Mononuclear cell (primary cell): ENCODE measurements around the gene HNRNPA1L2. TPM values are rescaled to one million over a fixed set of nuclear protein-coding genes. Genes with fewer than 3 reads are reported as not detected.
"Not testable (repeated sequence)": the region's sequence is repeated elsewhere in the genome, so short reads cannot be mapped to it uniquely, and the experiment has no call there.

Experiments
- H3K27me3 ChIP-seq: 2 replicates; pipeline ENCODE4 v1.6.0; 2011; ENCODE audit warnings: low read length, control low read depth; ENCODE audit not compliant: insufficient read depth
- H3K4me1 ChIP-seq: 2 replicates; pipeline ENCODE4 v1.5.1; 2011; ENCODE audit warnings: mild to moderate bottlenecking, low read length, control low read depth; ENCODE audit not compliant: insufficient read depth
- H3K4me3 ChIP-seq: 2 replicates; pipeline ENCODE4 v1.5.1; 2011; ENCODE audit warnings: mild to moderate bottlenecking, low read length, moderate library complexity
- H3K9me3 ChIP-seq: 2 replicates; pipeline ENCODE4 v1.5.1; 2011; ENCODE audit warnings: low read depth, mild to moderate bottlenecking, control low read depth, low read length
- total RNA-seq: library from RNA; depleted of rRNA; stranded (reverse); fragments of >200 nt; gene quantifications from one replicate; pipeline ENCODE4 v1.2.3, GENCODE V29; 2012

The HNRNPA1L2 gene
- 8.2 TPM for total RNA-seq

DNA sequence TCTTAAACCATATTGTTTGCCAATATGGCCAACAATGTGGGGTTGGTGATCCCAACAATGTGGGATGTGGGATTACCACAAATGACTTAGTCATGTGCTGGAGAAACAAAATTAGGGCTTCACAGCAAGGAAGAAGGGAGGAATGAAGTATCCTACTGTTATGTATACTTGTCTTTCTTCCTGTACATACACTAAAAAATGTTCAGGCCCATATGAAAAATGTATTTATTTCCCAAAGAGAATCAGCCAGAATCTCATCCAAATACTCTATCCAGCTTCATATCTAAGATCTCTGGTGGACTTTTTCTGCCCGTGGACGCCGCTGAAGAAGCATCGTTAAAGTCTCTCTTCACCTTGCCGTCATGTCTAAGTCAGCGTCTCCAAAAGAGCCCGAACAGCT is at the start of gene HNRNPA1L2:
Gene HNRNPA1L2, plus strand, starts transcription at position 301 of the 400 bp plus-strand sequence. Its CDS starts 62 bp downstream, at position 363.
- no peaks in the 10 kb centered on the region for H3K4me1 ChIP-seq
- no peaks in the 10 kb centered on the region for H3K27me3 ChIP-seq
- H3K9me3 ChIP-seq = no peaks in the 10 kb centered on the region
- H3K4me3 ChIP-seq = no peak within 1 kb of the TSS

DNA sequence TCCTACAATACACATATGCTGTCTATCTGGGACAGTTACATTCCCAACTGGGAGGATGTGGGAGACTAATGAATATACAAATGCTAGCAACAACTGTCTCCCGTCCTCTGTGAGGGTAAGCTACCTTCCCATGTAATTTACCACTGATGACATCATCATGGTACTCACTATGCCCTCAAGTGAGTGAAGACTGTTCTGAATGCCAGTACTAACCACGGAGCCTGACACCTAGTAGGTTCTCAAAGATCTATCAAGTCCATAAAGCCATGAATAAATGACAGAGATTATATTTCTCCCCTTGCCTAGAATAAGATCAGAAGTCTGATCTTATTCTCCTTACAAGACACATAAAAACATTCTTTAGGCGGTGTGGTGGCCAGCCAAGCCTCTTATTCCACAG is 49.1 kb upstream of the HNRNPA1L2 start:
- not testable (repeated sequence) for H3K9me3 ChIP-seq, H3K4me3 ChIP-seq, H3K27me3 ChIP-seq, H3K4me1 ChIP-seq

DNA sequence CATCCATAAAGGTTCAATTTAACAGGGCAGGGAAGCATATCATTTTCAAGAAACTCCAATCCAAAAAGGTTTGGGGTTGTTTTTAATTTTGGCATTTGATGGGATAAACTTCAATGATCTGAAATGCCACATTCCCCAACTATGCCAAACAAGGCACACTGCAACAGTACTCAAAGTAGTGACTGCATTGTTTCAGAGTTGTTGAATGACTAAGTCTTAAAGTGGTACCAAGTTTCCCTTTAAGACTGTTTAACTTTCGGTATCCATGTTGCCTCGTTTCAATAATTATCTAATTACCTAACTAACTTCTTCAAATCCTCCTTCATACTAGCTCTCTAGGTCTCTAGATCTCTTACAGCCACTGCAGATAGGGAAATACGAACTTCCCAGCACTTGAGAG is 48.4 kb upstream of the HNRNPA1L2 start:
- not testable (repeated sequence) for H3K27me3 ChIP-seq, H3K9me3 ChIP-seq, H3K4me3 ChIP-seq, H3K4me1 ChIP-seq

DNA sequence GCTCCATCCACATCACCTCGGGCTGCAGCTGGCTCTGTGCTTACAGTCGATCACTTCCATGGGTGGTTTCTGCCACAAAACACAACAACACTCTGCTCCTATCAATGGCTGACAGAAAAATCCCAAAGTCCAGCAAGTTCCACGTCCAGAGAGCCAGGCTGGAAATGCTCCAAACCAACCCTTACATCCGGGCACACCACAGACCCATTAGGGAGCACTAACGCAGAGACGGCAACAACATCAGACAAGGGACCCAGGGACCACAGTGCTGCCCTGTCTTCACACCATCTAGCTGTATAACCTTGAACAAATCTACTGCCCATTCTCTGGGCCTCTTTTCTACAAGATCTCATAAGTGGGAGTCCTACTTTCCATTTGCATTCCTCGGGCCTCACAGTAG is 47.9 kb upstream of the HNRNPA1L2 start:
- not testable (repeated sequence) for H3K4me1 ChIP-seq, H3K27me3 ChIP-seq, H3K9me3 ChIP-seq, H3K4me3 ChIP-seq

DNA sequence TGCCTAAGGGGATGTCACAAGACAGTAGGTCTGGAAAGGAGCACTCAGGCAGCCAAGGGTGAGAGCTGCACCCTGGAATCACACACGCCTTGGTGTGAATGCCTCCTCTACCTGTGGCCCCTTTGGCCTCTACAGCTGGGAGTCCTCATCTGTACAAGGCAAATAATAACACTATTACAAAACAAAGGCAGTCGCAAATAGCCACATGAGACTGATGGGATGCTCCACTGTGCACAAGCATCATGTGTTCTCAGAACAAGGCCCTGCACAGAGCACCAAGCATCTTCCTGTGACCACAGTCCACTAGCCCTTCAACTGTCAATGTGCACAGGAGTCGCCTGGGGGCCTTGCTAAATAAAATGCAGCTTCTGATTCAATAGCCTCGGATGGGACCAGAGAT is 44.6 kb upstream of the HNRNPA1L2 start:
- Histone ChIP-seq H3K4me1 (peaks cover 15% of the 10 kb centered on the region), H3K9me3 (no peaks in the 10 kb centered on the region), H3K27me3 (peaks cover 11% of the 10 kb centered on the region), H3K4me3 (no peak overlapping the region)

DNA sequence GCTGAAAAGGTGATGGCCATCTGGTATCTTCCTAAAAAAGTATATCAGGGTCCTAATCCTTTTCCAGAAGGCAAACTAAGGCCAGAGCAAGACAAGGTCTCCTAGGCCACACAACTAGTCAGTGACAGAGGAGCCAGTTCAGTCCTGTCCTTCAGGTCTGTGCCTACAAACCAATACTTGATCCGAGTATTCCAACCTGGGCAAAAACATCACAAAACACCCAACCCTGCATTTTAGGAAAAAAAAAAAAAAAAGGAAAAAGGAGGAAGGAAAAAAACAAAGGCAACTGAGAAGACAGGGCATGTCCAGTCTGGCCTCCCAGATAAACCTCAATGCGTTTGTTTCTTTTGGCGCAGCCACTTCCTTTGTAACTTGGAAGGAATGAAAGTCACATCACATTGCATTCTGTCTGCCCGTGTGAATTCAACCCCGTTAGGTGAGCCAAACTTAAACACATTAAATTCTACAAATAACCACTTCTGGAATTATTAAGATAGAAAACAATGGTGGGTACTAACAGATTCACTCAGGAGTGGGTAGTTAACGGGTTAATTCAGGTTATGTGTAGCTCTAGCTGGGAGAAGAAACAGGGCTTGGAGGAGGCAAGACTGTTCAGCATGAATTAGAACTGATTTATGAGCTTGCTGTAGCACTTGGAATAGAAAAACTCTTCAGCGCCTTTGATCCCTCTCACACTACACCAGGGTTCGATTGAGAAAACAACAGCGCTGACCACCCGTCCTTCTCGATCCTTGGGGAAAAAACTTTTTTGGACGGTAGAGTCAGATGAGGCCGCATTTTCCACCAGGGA is 43.0 kb upstream of the HNRNPA1L2 start:
- Histone ChIP-seq H3K9me3 (no peaks in the 10 kb centered on the region), H3K4me1 (peaks cover 15% of the 10 kb centered on the region), H3K27me3 (peaks cover 11% of the 10 kb centered on the region), H3K4me3 (peak overlapping the region; percentile 35)

DNA sequence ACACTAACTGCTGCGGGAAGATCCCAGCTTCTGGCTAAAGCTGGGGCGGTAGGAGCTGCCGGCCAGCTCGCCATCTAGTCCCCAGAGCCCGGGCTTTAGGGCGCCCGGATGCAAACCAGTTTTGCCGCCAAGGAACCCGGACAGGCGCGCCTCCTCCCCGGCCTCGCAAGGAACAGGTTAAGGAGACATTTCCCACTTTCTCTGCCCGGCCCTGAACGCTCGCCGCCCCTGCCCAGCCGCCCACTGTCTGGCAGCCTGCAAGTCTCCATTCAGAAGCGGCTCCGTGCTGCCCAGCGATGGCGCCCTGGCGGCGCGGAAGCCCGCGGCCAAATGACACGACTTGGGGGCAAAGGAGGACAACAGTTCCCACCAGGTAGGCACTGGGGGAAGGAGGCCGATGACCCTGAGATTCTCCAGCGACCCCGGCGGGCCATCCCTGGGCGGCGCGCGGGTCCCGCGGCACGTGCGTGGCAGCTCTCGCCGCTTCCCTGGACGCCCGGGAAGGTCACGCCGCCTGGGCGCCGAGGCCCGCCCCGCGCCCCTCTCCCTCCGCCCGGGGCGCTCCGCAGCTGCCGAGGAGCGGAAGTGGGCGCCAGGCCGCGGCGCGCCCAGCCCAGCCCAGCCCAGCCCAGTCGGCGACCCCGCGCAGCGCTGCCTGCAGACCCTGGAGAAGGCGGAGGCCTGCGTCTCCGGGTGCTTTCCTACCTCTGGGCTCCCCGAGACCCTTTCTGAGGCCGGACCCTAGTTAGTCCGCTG is 42.2 kb upstream of the HNRNPA1L2 start:
- H3K4me3 ChIP-seq = peak overlapping the region; percentile 35

DNA sequence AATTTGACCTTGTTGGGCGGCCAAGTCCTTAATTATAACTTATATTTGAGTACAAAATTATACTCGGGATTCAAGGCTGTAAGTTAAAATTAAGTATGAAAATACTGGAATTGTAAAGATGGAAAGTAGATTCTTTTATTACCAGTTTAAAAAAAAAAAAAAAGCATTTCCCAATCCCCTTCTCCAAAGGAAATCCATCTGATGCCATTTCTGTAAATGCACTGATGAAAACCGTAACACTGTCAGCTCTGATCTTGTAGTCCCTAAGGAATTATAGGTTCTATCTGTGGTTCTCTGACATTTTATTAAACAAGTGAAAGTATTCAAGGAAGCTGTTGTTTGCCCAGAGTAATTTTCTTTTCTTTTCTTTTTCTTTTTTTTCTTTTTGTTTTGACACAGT is 41.6 kb upstream of the HNRNPA1L2 start:
- Histone ChIP-seq H3K9me3 (no peaks in the 10 kb centered on the region), H3K27me3 (peaks cover 11% of the 10 kb centered on the region), H3K4me3 (no peak overlapping the region), H3K4me1 (peaks cover 15% of the 10 kb centered on the region)

More for the DNA sequence above, 42.2 kb upstream of the HNRNPA1L2 start:
- Histone ChIP-seq H3K27me3 (peaks cover 11% of the 10 kb centered on the region), H3K9me3 (no peaks in the 10 kb centered on the region), H3K4me1 (peaks cover 15% of the 10 kb centered on the region)

DNA sequence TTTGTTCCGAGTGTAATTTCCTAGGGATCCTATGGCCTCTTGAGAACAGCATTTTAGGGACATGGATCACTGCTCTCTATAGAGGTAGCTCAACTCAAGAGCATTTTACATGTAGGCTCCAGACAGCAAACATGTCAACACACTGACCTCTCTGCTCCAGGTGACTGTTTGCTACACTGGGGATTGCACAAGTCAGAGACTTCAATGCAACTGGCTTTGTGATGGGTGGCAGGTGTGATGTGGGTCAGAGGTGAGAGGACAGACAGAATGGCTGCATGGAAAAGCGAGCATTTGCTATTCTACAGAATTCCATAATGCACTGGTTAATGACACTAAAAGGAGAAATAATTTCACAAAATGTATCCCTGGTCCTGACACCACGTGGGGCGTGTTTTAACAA is 38.9 kb upstream of the HNRNPA1L2 start:
- H3K4me3 ChIP-seq, H3K9me3 ChIP-seq: not testable (repeated sequence)
- H3K4me1 ChIP-seq = peaks cover 15% of the 10 kb centered on the region
- peaks cover 11% of the 10 kb centered on the region for H3K27me3 ChIP-seq

DNA sequence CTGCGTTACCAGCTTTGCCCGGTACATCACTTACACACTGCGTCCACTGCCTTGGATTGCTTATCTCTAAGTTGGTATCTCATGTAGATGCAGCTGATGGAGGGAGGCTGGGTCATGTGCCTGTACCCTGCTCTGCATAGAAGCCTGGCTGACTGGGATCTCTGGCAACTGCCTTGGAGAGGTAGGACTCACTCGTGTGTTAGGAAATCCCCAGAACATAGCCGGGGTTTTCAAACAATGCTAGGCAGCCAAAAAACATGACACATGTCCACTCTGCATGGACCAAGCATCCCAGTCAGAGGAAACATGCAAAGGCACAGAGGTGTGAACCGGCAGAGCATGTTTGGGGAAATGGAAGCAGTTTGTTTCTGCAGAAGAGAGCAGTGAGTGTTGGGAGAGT is 36.1 kb upstream of the HNRNPA1L2 start:
- H3K9me3 ChIP-seq, H3K4me3 ChIP-seq, H3K4me1 ChIP-seq, H3K27me3 ChIP-seq: not testable (repeated sequence)

DNA sequence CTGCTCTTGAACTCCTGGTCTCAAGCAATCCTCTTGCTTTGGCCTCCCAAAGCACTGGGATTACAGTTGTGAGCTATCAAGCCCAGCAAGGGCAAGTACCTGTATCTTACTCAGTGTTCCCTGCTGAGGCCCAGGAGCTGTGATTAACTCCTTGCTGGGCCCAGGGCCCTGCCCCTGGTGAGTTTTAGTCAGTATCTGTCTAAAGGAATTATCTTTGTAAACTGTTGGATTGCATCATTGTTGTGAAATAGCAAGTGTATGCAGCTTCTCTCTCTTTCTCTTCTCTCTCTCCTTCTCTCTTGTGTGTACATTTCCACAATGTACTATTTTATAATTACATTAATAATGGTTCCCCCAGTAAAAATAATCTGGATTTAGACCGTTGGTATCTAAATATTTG is 35.4 kb upstream of the HNRNPA1L2 start:
- H3K27me3 ChIP-seq, H3K4me1 ChIP-seq, H3K4me3 ChIP-seq, H3K9me3 ChIP-seq: not testable (repeated sequence)

DNA sequence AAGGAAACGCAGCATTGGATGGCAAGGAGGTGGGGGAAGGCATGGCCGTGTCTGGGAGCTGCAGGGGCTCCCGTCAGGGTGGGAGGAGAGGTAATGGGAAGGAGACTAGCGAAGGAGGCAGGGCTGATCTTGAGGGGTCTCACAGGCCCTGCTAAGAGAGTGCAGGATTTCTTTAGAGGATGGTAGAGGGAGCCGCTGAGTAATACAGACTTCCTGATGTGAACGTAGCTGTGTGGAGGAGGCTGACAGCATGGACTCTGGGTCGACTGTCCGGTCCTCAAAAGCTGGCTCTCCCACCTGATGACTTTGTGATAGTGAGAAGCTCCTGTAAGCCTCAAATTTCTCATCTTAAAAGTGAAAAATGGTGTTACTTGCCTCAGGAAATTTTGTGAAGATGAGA is 34.0 kb upstream of the HNRNPA1L2 start:
- not testable (repeated sequence) for H3K27me3 ChIP-seq, H3K9me3 ChIP-seq, H3K4me1 ChIP-seq, H3K4me3 ChIP-seq

DNA sequence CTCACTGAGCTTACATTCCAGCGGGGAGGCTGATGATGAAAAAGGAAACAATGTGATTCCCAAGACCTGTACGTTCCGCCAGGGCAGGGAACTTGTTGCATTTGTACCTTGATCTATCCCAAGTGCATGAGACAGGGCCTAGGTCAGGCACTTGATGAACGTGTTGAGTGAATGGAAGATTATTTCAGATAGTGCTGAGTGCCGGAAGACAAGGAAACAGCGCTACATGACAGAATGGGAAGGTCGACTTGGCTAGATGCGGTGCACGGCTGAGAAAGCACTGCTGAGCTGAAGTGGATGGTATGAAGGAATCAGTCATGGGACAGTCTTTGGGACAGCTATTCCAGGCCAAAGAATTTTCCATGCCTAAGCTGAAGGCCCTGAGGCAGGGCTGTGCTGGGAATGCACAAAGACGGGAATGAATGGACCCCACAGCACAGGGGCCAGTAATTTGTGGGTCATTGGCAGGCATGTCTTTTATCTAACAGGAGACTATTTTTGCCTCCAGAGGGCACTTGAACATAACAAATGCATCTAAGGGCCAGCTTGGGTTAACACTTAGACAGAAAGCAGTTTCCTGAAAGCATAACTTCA is 33.1 kb upstream of the HNRNPA1L2 start:
- H3K4me3 ChIP-seq, H3K4me1 ChIP-seq, H3K9me3 ChIP-seq, H3K27me3 ChIP-seq: not testable (repeated sequence)

DNA sequence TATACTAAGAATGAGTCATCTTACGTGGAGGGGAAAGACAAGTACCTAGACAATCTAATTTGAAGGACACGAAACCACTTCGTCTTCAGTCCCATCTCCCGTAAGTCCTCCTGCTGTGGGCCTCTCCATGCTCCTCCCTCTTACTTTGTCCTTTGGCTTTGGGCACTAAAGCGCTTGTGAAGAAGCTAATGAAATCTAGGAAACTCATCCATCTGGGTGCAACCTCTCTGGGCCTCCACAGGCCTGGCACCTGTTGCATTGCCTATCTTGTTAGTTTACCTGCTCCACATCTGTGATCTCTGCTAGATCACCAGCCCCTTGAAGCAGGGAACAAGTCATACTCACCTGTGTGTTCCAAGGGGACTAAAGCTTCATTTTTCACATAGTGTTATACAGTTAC is 32.1 kb upstream of the HNRNPA1L2 start:
- H3K4me3 ChIP-seq, H3K27me3 ChIP-seq, H3K9me3 ChIP-seq, H3K4me1 ChIP-seq: not testable (repeated sequence)

DNA sequence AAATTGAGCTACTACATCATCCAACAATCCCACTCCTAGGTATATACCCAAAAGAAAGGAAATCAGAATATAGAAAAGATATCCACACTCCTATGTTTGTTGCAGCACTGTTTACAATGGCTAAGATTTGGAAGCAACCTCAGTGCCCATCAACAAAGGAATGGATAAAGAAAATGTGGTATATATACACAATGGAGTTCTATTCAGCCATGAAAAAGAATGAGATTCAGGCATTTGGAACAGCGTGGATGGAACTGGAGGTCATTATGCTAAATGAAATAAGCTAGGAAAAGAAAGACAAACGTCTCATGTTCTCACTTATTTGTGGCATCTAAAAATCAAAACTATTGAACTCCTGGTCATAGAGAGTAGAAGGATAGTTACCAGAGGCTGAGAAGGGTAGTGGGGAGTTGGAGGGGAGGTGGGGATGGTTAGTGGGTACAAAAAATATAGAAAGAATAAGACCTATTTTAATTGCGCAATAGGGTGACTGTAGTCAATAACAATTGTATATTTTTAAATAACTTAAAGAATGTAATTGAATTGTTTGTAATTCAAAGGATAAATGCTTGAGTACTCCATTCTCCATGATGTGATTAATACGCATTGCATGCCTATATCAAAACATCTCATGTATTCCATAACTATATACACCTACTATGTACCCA is 27.0 kb upstream of the HNRNPA1L2 start:
- Histone ChIP-seq H3K4me1 (peaks cover 27% of the 10 kb centered on the region), H3K4me3 (no peak overlapping the region), H3K9me3 (no peaks in the 10 kb centered on the region), H3K27me3 (no peaks in the 10 kb centered on the region)
